Esophagus squamous epithelium (tissue), 5 donors: ENCODE data around the gene SERPINB8. TPM values are rescaled to one million over a fixed set of nuclear protein-coding genes. Genes with fewer than 3 reads are reported as not detected.

Experiments used
- DNase-seq: peaks from one replicate; lab custom pipeline; 2025; lab: John Stamatoyannopoulos, UW
- H3K27ac ChIP-seq, 4 donors: fragments of 200-600 bp; sonication (generic); one replicate each; pipeline ENCODE4 v1.5.1; 2016 to 2019; ENCODE audit warnings: mild to moderate bottlenecking in 1 of 4
- H3K27me3 ChIP-seq, 4 donors: fragments of 200-600 bp; sonication (generic); 1 replicate in 3 of 4; 2 replicates in 1 of 4; pipeline versions ENCODE4 v1.5.1 to v1.6.0; 2017 to 2021; ENCODE audit warnings: antibody characterized with exemption in 1 of 4
- H3K36me3 ChIP-seq, 3 donors: fragments of 200-600 bp; sonication (generic); one replicate each; pipeline ENCODE4 v1.5.1; 2016 to 2019
- H3K4me1 ChIP-seq, 3 donors: fragments of 200-600 bp; sonication (generic); one replicate each; pipeline ENCODE4 v1.5.1; 2017 to 2019
- H3K4me3 ChIP-seq, 4 donors: fragments of 200-600 bp; sonication (generic); 1 replicate in 3 of 4; 2 replicates in 1 of 4; pipeline ENCODE4 v1.5.1; 2016 to 2019; ENCODE audit warnings: mild to moderate bottlenecking in 2 of 4, moderate library complexity in 1 of 4
- H3K9me3 ChIP-seq, 3 donors: fragments of 200-600 bp; sonication (generic); one replicate each; pipeline ENCODE4 v1.5.1; 2016 to 2019
- CTCF ChIP-seq, 6 experiments: fragments of 450-650 bp in 4 of 6; fragments of 200-600 bp in 2 of 6; sonication (generic) in 2 of 6; IDR thresholded peaks; one replicate each; pipeline ENCODE4 v1.5.1; 2016 to 2019; ENCODE audit warnings: antibody characterized with exemption in 6 of 6, mild to moderate bottlenecking in 4 of 6, moderate library complexity in 4 of 6
- POLR2A ChIP-seq, 4 donors: fragments of 450-650 bp; IDR thresholded peaks; one replicate each; pipeline ENCODE4 v1.6.1; 2017; ENCODE audit warnings: antibody characterized with exemption in 4 of 4, mild to moderate bottlenecking in 4 of 4, moderate library complexity in 3 of 4
- WGBS, 2 donors: methylation state at CpG; one replicate each; pipeline ENCODE4 v1.1.5; 2018; 5-methylcytosine and 5-hydroxymethylcytosine counted together
- intact Hi-C: fragments of 100-400 bp; cut with DNase I; formaldehyde crosslinking; loops from one replicate; pipeline ENCODE4 v1.15.0; 2022
- total RNA-seq, 4 donors: library from RNA; depleted of rRNA; stranded (reverse); fragments of >200 nt; gene quantifications; one replicate each; pipeline ENCODE4 v1.1.0, GENCODE V29; 2016
- donor health status: DM: yes; HTN: yes; CAD: no.

Gene SERPINB8
- total RNA-seq, 4 donors from 2014 or later: 17.7 to 43.2 (median 34.2) TPM

DNA sequence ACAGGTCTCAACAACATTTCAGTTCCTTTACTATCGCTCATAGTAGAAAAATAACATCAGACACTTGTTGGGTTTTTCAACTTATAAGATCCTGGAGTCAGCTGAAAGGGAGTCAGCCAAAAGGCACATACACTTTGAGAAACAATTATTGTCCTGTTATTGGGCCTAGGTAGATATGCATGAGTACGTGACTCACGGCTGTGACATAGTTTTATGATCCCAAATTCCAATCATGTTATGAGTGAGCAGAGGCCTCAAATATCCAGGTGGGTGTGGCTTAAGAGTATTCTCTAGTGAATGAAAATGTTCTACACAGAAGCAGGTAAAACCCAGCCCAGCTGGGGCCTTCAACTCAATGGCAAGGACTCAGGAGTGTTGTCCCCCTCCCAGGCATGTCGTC lies 27.2 kb downstream of the SERPINB8 start:
- TF ChIP-seq CTCF (IDR thresholded peaks at IDR 0.05) (no peak), POLR2A (IDR thresholded peaks at IDR 0.05) (no peak)
- WGBS, 2 donors: 72 to 89% methylated on average over 4 of the region's 4 CpGs
- intact Hi-C loops: no loop called here
- H3K4me3 ChIP-seq: no peak overlapping the region
- DNase-seq: no peak
- H3K36me3 ChIP-seq: no peaks in the 10 kb centered on the region
- H3K27ac ChIP-seq: no peak overlapping the region
- peaks cover 0 to 4% (median 3%) of the 10 kb centered on the region in 3 donors for H3K9me3 ChIP-seq
- H3K27me3 ChIP-seq: peaks cover 0 to 10% (median 0%) of the 10 kb centered on the region in 4 donors
- H3K4me1 ChIP-seq: no peaks in the 10 kb centered on the region

GRCh38 chr18:63997606-63998005 lies 27.7 kb downstream of the SERPINB8 start:
- TF ChIP-seq POLR2A (IDR thresholded peaks at IDR 0.05): no peak
- TF ChIP-seq CTCF (IDR thresholded peaks at IDR 0.05): no peak

DNA sequence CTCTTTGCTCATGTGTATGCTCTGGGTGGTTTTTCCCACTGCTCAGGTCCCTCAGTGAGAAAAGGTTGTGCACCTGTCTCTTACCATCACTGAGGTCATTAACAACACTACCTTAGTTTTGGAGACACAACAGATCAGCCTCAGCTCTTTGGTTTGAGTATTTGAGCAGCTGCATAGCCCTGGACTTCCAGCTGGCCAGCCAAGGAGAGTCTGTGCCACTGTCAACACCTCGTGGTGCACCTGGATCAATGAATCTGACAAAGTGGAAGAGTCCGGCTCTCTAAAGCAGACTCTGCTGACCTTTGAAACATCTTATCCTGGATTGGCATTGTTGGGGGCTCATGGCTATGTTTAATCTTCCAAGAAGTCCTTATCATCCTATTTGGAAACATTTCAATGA lies 30.0 kb downstream of the SERPINB8 start:
- WGBS, 2 donors: 55 to 83% methylated on average over 2 of the region's 2 CpGs

More at GRCh38 chr18:63997606-63998005, 27.7 kb downstream of the SERPINB8 start:
- Histone ChIP-seq H3K9me3 (peaks cover 0 to 8% (median 3%) of the 10 kb centered on the region in 3 donors), H3K27ac (no peak overlapping the region), H3K4me1 (no peaks in the 10 kb centered on the region), H3K27me3 (peaks cover 0 to 16% (median 0%) of the 10 kb centered on the region in 4 donors), H3K36me3 (no peaks in the 10 kb centered on the region), H3K4me3 (no peak overlapping the region)
- DNase-seq: no peak
- intact Hi-C loops: no loop called here
- WGBS, 2 donors: 62 to 63% methylated on average over 1 to 2 of the region's 2 CpGs

DNA sequence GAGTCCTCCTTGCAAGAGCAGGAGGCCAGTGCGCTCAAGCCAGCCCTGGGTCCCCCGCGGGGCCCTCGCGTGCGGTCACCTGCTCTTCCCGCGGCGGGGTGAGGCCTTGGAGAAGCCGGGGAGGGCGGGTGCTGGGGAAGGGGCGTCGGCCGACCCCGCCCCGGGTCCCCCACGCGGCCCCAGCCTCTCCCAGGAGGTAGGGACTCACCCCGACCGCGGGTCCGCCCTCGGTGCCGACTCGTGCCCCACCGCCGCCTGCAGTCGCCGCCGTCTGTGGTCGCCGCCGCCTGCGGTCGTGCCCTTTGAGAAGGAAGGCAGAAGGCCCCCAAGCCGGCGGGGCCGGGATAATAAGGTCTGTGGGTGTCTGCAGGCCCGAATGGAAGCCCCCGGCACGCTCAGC lies 32.7 kb downstream of the SERPINB8 start:
- DNase-seq: no peak
- Histone ChIP-seq H3K4me1 (no peaks in the 10 kb centered on the region), H3K27ac (no peak overlapping the region), H3K27me3 (peaks cover 0 to 19% (median 0%) of the 10 kb centered on the region in 4 donors), H3K9me3 (peaks cover 0 to 4% (median 0%) of the 10 kb centered on the region in 3 donors), H3K36me3 (no peaks in the 10 kb centered on the region), H3K4me3 (no peak overlapping the region)
- TF ChIP-seq POLR2A (IDR thresholded peaks at IDR 0.05) (no peak), CTCF (IDR thresholded peaks at IDR 0.05) (no peak)
- 49% methylated on average over 8 of the region's 41 CpGs; no CpG with 5 or more reads in 1 of the 2 donors for WGBS, 2 donors
- intact Hi-C loops: no loop called here

More for the DNA sequence above, 30.0 kb downstream of the SERPINB8 start:
- H3K36me3 ChIP-seq: no peaks in the 10 kb centered on the region
- intact Hi-C loops: no loop called here
- no peak overlapping the region for H3K27ac ChIP-seq
- peaks cover 0 to 9% (median 3%) of the 10 kb centered on the region in 3 donors for H3K9me3 ChIP-seq
- H3K27me3 ChIP-seq: peaks cover 0 to 19% (median 0%) of the 10 kb centered on the region in 4 donors
- no peaks in the 10 kb centered on the region for H3K4me1 ChIP-seq
- TF ChIP-seq CTCF (IDR thresholded peaks at IDR 0.05) (no peak), POLR2A (IDR thresholded peaks at IDR 0.05) (no peak)
- no peak overlapping the region for H3K4me3 ChIP-seq
- no peak for DNase-seq

DNA sequence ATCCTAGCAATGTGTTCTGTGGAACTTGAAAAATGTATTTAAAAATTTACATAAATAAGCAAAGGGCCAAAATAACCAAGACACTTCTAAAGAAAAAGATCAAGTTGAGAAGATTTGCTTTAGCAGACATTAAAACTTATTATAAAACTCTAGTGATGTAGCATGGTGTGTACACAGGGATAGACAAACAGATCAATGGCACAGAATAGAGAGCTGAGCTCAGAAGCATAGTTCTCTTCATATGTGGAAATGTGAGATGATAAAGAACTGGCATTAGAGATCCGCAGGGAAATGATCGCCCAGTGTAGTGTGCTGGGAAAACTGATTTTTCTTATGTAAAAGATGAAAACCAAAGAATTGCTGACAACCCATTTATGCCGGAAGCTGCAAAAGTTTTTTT lies 39.4 kb downstream of the SERPINB8 start:
- Histone ChIP-seq H3K27ac (no peak overlapping the region), H3K27me3 (no peaks in the 10 kb centered on the region), H3K9me3 (no peaks in the 10 kb centered on the region), H3K36me3 (no peaks in the 10 kb centered on the region), H3K4me1 (no peaks in the 10 kb centered on the region), H3K4me3 (no peak overlapping the region)
- no peak for DNase-seq
- WGBS, 2 donors: 95 to 96% methylated on average over 3 of the region's 3 CpGs
- intact Hi-C loops: no loop called here
- no peak for TF ChIP-seq CTCF (IDR thresholded peaks at IDR 0.05)
- no peak for TF ChIP-seq POLR2A (IDR thresholded peaks at IDR 0.05)
